Measurements from ENCODE around the gene MIB1. TPM values are rescaled to one million over a fixed set of nuclear protein-coding genes. Genes with fewer than 3 reads are reported as not detected.

MIB1 gene
- polyA plus RNA-seq, 1 of the 3 experiments (the other 2 are of a cell fraction), result 5.0 TPM

DNA sequence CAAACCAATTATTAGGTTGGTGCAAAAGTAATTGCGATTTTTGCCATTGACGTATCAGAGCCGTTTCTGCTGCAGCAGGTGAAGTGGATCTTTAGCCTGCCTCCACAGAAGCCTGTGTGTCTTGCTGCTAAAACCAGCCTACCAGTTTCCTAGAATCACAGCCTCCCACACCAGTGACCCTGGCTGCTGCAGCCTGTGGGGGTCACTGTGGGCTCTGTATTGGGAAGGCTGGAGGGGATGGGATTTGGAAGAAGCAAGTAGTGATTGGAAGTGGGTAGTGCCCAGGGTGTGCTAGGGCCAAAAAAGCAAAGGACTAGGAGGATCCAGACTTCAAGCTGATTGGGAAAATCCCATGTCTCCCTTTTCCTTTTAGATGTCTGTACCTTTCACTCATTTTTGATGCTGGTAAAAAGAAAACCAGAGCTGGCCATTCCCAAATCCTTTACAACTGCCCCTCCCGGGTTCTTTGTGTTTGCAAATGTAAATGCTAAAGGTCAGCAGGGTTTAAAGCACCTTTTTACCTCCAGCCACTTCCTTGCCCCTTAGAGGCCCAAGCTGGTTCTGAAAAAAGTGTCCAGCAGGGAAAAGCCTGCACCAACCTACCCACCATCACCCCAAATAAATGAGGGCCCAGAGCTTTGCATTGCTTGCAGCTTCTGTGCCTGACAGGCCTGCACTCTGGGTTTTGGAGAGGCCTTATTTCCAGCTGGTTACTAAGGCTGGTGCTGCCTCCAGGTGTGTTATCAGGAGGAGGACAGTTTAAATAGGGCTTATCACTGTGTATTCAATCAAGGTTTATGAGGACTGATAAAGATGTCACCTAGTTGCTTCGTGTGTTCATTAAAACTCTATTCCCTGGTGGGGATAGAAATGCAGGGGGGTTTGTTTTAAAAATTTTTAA, 172.0 kb downstream of the MIB1 start:
- no peaks in the 10 kb centered on the region for H3K9me3 ChIP-seq
- TF ChIP-seq FOXM1 (IDR thresholded peaks at IDR 0.05; ENCODE audit: low read depth), result no peak
- TF ChIP-seq RCOR1 (IDR thresholded peaks at IDR 0.05; ENCODE audit: low read length), result no peak
- TF ChIP-seq POLR2AphosphoS5 (IDR thresholded peaks at IDR 0.05; ENCODE audit: low read depth, low read length), result no peak
- no peak for TF ChIP-seq PBX3 (IDR thresholded peaks at IDR 0.05)
- TF ChIP-seq MEF2A (IDR thresholded peaks at IDR 0.05; ENCODE audit: borderline replicate concordance, low read depth), result no peak
- no peak for TF ChIP-seq REST (IDR thresholded peaks at IDR 0.05; ENCODE audit: low read depth, low read length)
- TF ChIP-seq SMC3 (IDR thresholded peaks at IDR 0.05; ENCODE audit: low read depth, low read length), result no peak
- no peak for TF ChIP-seq RXRA (IDR thresholded peaks at IDR 0.05; ENCODE audit: borderline replicate concordance, low read depth)
- no peak for TF ChIP-seq SIN3A (IDR thresholded peaks at IDR 0.05; ENCODE audit: borderline replicate concordance, low read depth, low read length)
- no peak for TF ChIP-seq RFX5 (IDR thresholded peaks at IDR 0.05; ENCODE audit: low read length)
- TF ChIP-seq CHD2 (IDR thresholded peaks at IDR 0.05; ENCODE audit: low read length, partially characterized antibody), result no peak
- TF ChIP-seq, protein P1, sequence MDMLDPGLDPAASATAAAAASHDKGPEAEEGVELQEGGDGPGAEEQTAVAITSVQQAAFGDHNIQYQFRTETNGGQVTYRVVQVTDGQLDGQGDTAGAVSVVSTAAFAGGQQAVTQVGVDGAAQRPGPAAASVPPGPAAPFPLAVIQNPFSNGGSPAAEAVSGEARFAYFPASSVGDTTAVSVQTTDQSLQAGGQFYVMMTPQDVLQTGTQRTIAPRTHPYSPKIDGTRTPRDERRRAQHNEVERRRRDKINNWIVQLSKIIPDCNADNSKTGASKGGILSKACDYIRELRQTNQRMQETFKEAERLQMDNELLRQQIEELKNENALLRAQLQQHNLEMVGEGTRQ (IDR thresholded peaks at IDR 0.05; ENCODE audit: borderline replicate concordance, low read depth, low read length), result no peak
- CTCF ChIA-PET, result interaction anchor here (1.0 to 2.4 kb wide), 4 partner anchors 9 to 43 kb away, joined by 3 to 9 read pairs (median 6); no protein-coding TSS in a partner anchor
- H3F3A ChIP-seq (replicated peaks; ENCODE audit: insufficient read depth), result no peaks in the 10 kb centered on the region
- WGBS (ENCODE audit: low lambda C conversion rate), result 25% methylated on average over 5 of the region's 5 CpGs
- no peak for DNase-seq
- POLR2A ChIA-PET, result no interaction called here
- no peak overlapping the region for H3K27ac ChIP-seq (ENCODE audit: low read depth in 2 of 2, low read length in 1 of 2)
- no peaks in the 10 kb centered on the region for H4K20me1 ChIP-seq (ENCODE audit: insufficient read depth)
- H2AFZ ChIP-seq (ENCODE audit: low read depth), result no peak overlapping the region
- H3K4me3 ChIP-seq (ENCODE audit: low read depth in 2 of 2, low read length in 1 of 2), result no peak overlapping the region
- no peaks in the 10 kb centered on the region for H3K9me2 ChIP-seq
- H3K9ac ChIP-seq, result no peak overlapping the region
- no peaks in the 10 kb centered on the region for H3K36me3 ChIP-seq (replicated peaks in 1 of 2; ENCODE audit: control insufficient read depth in 1 of 2, insufficient read depth in 2 of 2, low read length in 1 of 2)
- peaks cover 33% of the 10 kb centered on the region; the same call in 1 of the 2 replicates for H3K27me3 ChIP-seq (ENCODE audit: insufficient read depth)
- no peaks in the 10 kb centered on the region for H3K79me2 ChIP-seq (ENCODE audit: insufficient read depth)
- no peaks in the 10 kb centered on the region for H3K4me1 ChIP-seq (ENCODE audit: control insufficient read depth in 1 of 2, insufficient read depth in 2 of 2, low read depth in 1 of 2, low read length in 1 of 2)
- H3K4me2 ChIP-seq, result no peak overlapping the region
